Activated T-cell treated with anti-CD3 and anti-CD28 coated beads for 4 hours (primary cell): ENCODE measurements around the gene OPHN1.

Experiments used
- DNase-seq: peaks from one replicate; pipeline ENCODE4 v3.0.0-alpha.2; 2020

The OPHN1 gene

GRCh38 chrX:68433155-68433980 lies at the start of gene OPHN1:
Gene OPHN1, minus strand, starts transcription at chrX:68433495. Its CDS starts 475 bp downstream, at chrX:68433020.
- DNase-seq, result no peak

GRCh38 chrX:68480969-68481368 lies 47.7 kb upstream of the OPHN1 start:
- DNase-seq, result no peak

GRCh38 chrX:68464796-68465195 lies 31.5 kb upstream of the OPHN1 start:
- DNase-seq, result no peak

GRCh38 chrX:68463880-68464279 lies 30.6 kb upstream of the OPHN1 start:
- no peak for DNase-seq

GRCh38 chrX:68462653-68463052 lies 29.4 kb upstream of the OPHN1 start:
- no peak for DNase-seq

- DNase-seq, result no peak
These were observed 28.9 kb upstream of the OPHN1 start for GRCh38 chrX:68462197-68462596.

- DNase-seq, result no peak
These were observed 28.3 kb upstream of the OPHN1 start for GRCh38 chrX:68461576-68461975.

- no peak for DNase-seq
These were observed 27.8 kb upstream of the OPHN1 start for GRCh38 chrX:68461093-68461492.

GRCh38 chrX:68455151-68455510 lies 21.8 kb upstream of the OPHN1 start:
- no peak for DNase-seq

GRCh38 chrX:68454476-68455150 lies 21.3 kb upstream of the OPHN1 start:
- DNase-seq, result no peak

- no peak for DNase-seq
These were observed 18.4 kb upstream of the OPHN1 start for GRCh38 chrX:68451720-68452119.

- no peak for DNase-seq
These were observed 10.0 kb upstream of the OPHN1 start for GRCh38 chrX:68443155-68443868.

GRCh38 chrX:68440940-68441339 lies 7.6 kb upstream of the OPHN1 start:
- no peak for DNase-seq

- no peak for DNase-seq
These were observed 7.1 kb upstream of the OPHN1 start for GRCh38 chrX:68440442-68440841.

GRCh38 chrX:68439341-68439740 lies 6.0 kb upstream of the OPHN1 start:
- DNase-seq, result no peak

GRCh38 chrX:68438575-68438974 lies 5.3 kb upstream of the OPHN1 start:
- DNase-seq, result no peak

- DNase-seq, result no peak
These were observed 645 bp upstream of the OPHN1 start for GRCh38 chrX:68433981-68434299.

GRCh38 chrX:68432648-68433047 lies 647 bp downstream of the OPHN1 start:
- DNase-seq, result no peak

GRCh38 chrX:68431836-68432235 lies 1.5 kb downstream of the OPHN1 start:
- no peak for DNase-seq

- no peak for DNase-seq
These were observed 4.1 kb downstream of the OPHN1 start for GRCh38 chrX:68429216-68429615.

- no peak for DNase-seq
These were observed 4.9 kb downstream of the OPHN1 start for GRCh38 chrX:68428431-68428830.

GRCh38 chrX:68424719-68425118 lies 8.6 kb downstream of the OPHN1 start:
- DNase-seq, result no peak

- DNase-seq, result no peak
These were observed 10.8 kb downstream of the OPHN1 start for GRCh38 chrX:68422478-68422877.

GRCh38 chrX:68421636-68422035 lies 11.7 kb downstream of the OPHN1 start:
- no peak for DNase-seq
